ENCODE data around the gene ARHGEF26.

ARHGEF26 gene

DNA sequence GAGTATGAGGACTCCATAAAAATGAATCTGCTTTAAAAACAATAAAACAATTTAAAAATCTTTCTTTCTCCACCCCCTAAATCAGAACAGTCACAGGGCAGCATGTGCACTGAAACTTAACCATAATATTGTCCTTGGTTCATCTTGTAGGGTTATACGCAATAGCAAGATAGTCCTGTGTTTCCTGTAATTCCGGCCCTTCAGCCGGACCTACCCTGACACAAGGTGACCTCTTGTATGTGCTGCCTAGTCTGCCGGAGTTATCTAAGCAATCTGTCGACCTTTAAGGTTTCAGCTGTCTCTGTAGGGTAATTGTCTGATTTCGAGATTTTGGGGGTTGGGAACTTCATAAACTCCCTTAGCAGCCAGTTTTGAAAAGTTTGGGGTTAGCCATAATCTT lies 103.2 kb downstream of the ARHGEF26 start:
- TF ChIP-seq, protein P1, sequence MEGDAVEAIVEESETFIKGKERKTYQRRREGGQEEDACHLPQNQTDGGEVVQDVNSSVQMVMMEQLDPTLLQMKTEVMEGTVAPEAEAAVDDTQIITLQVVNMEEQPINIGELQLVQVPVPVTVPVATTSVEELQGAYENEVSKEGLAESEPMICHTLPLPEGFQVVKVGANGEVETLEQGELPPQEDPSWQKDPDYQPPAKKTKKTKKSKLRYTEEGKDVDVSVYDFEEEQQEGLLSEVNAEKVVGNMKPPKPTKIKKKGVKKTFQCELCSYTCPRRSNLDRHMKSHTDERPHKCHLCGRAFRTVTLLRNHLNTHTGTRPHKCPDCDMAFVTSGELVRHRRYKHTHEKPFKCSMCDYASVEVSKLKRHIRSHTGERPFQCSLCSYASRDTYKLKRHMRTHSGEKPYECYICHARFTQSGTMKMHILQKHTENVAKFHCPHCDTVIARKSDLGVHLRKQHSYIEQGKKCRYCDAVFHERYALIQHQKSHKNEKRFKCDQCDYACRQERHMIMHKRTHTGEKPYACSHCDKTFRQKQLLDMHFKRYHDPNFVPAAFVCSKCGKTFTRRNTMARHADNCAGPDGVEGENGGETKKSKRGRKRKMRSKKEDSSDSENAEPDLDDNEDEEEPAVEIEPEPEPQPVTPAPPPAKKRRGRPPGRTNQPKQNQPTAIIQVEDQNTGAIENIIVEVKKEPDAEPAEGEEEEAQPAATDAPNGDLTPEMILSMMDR (conservative IDR thresholded peaks at IDR 0.05), result no peak
- peak overlapping the region; percentile 94 for H3K27ac ChIP-seq

GRCh38 chr3:154224866-154225265 lies 103.7 kb downstream of the ARHGEF26 start:
- peak overlapping the region; percentile 94 for H3K27ac ChIP-seq
- TF ChIP-seq, protein P1 (conservative IDR thresholded peaks at IDR 0.05), result no peak

DNA sequence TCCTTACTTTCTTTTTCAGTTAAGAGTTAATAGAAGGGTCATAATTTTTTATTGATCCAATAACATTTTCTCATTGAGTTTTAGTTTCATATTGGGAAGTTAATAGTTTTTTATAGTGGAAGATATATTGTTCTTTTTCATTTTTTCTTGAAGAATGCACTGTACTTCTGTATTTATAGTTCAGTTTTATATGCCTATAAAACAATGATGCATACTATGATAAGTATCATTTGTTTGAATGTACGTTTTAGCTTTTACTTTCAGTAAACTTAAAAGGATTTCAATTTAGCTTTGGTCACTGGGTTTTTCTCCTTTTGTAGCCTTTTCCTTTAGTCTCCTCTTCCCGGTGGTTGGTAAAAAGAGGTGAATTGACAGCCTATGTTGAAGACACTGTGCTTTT lies 104.3 kb downstream of the ARHGEF26 start:
- H3K27ac ChIP-seq, result peak overlapping the region; percentile 94
- TF ChIP-seq, protein P1 (conservative IDR thresholded peaks at IDR 0.05), result no peak

GRCh38 chr3:154227531-154227930 lies 106.3 kb downstream of the ARHGEF26 start:
- peak overlapping the region; percentile 94 for H3K27ac ChIP-seq
- TF ChIP-seq, protein P1 (conservative IDR thresholded peaks at IDR 0.05), result no peak

DNA sequence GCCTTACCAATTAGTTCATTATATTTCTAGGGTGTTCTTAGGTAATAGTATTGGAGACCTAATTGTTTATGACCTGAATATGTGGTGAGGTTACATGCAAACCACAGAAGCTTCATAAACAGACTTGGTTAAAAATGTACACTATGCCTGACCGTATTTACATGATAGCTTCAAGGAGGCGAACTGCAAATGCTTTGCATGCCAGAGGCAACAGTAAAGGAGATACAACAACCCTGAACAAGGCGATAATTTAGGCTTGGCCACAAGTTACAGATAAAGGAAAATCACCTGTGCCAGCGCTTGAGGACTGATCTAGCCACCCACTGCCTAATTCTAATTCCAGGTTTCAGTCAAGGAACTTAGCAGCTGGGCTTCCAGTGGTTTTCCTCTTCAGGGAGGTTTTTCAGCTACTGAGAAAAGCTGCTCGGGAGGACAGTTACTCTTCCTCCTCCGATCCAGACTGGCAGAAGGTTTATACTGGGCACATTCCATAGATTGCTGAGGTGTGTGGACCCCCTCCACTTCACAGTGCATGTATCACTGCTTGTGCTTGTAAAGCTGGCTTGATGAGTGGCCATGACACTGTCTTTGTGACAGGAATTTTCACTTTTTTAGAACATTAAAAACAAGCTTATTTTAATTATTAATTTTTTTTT lies 107.5 kb downstream of the ARHGEF26 start:
- TF ChIP-seq, protein P1 (conservative IDR thresholded peaks at IDR 0.05), result no peak
- H3K27ac ChIP-seq, result peak overlapping the region; percentile 94

DNA sequence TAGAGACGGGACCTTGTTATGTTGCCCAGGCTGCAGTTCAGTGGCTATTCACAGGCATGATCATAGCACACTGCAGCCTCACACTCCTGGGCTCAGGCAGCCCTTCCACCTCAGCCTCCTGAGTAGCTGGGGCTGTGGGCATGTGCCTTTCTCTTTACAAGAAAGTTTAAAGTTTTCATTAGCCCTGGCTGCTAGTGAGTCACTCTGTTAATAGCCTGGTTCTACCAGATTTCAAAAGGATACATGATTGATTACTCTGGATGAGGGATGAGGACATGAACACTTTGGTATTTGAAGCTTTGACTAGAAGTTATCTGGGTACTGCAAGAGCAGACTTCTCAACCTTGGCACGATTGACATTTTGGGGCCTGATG lies 108.0 kb downstream of the ARHGEF26 start:
- peak overlapping the region; percentile 94 for H3K27ac ChIP-seq
- TF ChIP-seq, protein P1 (conservative IDR thresholded peaks at IDR 0.05), result no peak

DNA sequence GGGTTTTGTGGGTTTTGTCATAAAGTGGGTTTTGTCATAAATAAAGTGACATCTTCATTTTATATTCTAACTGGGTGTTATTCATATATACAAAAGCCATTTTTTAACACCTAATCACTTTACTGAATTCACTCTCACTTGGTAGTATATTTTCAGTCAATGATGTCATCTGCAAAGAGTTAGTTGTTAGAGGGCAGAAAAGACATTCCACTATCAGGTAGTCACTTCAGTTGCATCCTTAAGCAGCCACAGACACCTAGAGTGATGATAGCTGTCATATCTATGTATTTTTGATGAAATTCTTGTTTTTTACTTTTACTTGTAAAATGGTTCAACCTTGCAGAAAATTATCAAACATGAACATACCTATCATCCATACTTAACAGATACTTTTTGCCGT lies 114.1 kb downstream of the ARHGEF26 start:
- TF ChIP-seq, protein P1 (conservative IDR thresholded peaks at IDR 0.05), result no peak
- no peak overlapping the region for H3K27ac ChIP-seq

All from VCaP (cell line).